H9 (cell line): ENCODE measurements around the gene SHROOM1. TPM values are rescaled to one million over a fixed set of nuclear protein-coding genes. Genes with fewer than 3 reads are reported as not detected.

Experiments used
- DNase-seq: peaks from one replicate; pipeline ENCODE4 v3.0.0-alpha.2; 2017
- H2AFZ ChIP-seq: one replicate; pipeline ENCODE4 v1.6.1; 2013; ENCODE audit warnings: mild to moderate bottlenecking, low read length, control low read depth, moderate library complexity
- H2AK5ac ChIP-seq: 2 replicates; pipeline ENCODE4 v1.6.1; 2013; ENCODE audit warnings: low read length, control low read depth, mixed read lengths; ENCODE audit not compliant: insufficient read length
- H2BK120ac ChIP-seq: one replicate; pipeline ENCODE4 v1.6.1; 2013; ENCODE audit warnings: low read depth, mild to moderate bottlenecking, low read length, control low read depth, inconsistent platforms; ENCODE audit not compliant: poor library complexity, severe bottlenecking
- H2BK12ac ChIP-seq: 2 replicates; pipeline ENCODE4 v1.6.1; 2013; ENCODE audit warnings: low read length, control low read depth, mixed read lengths, low read depth; ENCODE audit not compliant: insufficient read length
- H2BK15ac ChIP-seq: 2 replicates; pipeline ENCODE4 v1.6.1; 2013; ENCODE audit warnings: low read depth, low read length, control low read depth
- H2BK20ac ChIP-seq: one replicate; pipeline ENCODE4 v1.6.1; 2013; ENCODE audit warnings: low read depth, mild to moderate bottlenecking, low read length, control low read depth, inconsistent platforms; ENCODE audit not compliant: poor library complexity, severe bottlenecking
- H2BK5ac ChIP-seq: 2 replicates; pipeline ENCODE4 v1.6.1; 2013; ENCODE audit warnings: low read length, control low read depth, mixed read lengths; ENCODE audit not compliant: insufficient read length
- H3K14ac ChIP-seq: 2 replicates; pipeline ENCODE4 v1.6.1; 2013; ENCODE audit warnings: low read length, control low read depth; ENCODE audit not compliant: insufficient read depth
- H3K18ac ChIP-seq: 2 replicates; pipeline ENCODE4 v1.6.1; 2013; ENCODE audit warnings: low read depth, mild to moderate bottlenecking, mixed read lengths, low read length, control low read depth; ENCODE audit not compliant: insufficient read length
- H3K23ac ChIP-seq: 2 replicates; pipeline ENCODE4 v1.6.1; 2013; ENCODE audit warnings: low read length, control low read depth, mixed read lengths, low read depth; ENCODE audit not compliant: insufficient read length
- H3K23me2 ChIP-seq: 2 replicates; pipeline ENCODE4 v1.6.1; 2013; ENCODE audit warnings: low read depth, mild to moderate bottlenecking, mixed read lengths, low read length, control low read depth; ENCODE audit not compliant: insufficient read length, poor library complexity, severe bottlenecking
- H3K27ac ChIP-seq: 2 replicates; pipeline ENCODE4 v1.5.1; 2013; ENCODE audit warnings: low read length, control low read depth, mixed read lengths, low read depth; ENCODE audit not compliant: insufficient read length
- H3K27me3 ChIP-seq: 2 replicates; pipeline ENCODE4 v1.6.1; 2013; ENCODE audit warnings: low read length, control low read depth, inconsistent platforms; ENCODE audit not compliant: insufficient read depth
- H3K4ac ChIP-seq: 2 replicates; pipeline ENCODE4 v1.6.1; 2013; ENCODE audit warnings: low read depth, mild to moderate bottlenecking, control low read depth, inconsistent platforms, low read length, moderate library complexity
- H3K4me1 ChIP-seq: 2 replicates; pipeline ENCODE4 v1.6.1; 2013; ENCODE audit warnings: low read length, control low read depth, inconsistent platforms; ENCODE audit not compliant: insufficient read depth
- H3K4me2 ChIP-seq: 2 replicates; pipeline ENCODE4 v1.6.1; 2013; ENCODE audit warnings: low read length, control low read depth, mixed read lengths; ENCODE audit not compliant: insufficient read length, insufficient read depth
- H3K56ac ChIP-seq: 2 replicates; pipeline ENCODE4 v1.6.1; 2013; ENCODE audit warnings: low read depth, mild to moderate bottlenecking, mixed read lengths, low read length, control low read depth; ENCODE audit not compliant: insufficient read length
- H3K79me1 ChIP-seq: 2 replicates; pipeline ENCODE4 v1.6.1; 2013; ENCODE audit warnings: low read depth, mild to moderate bottlenecking, moderate library complexity, low read length, control low read depth, inconsistent platforms; ENCODE audit not compliant: insufficient read depth, poor library complexity, severe bottlenecking
- H3K79me2 ChIP-seq: 2 replicates; pipeline ENCODE4 v1.6.1; 2013; ENCODE audit warnings: low read length, control low read depth, inconsistent platforms; ENCODE audit not compliant: insufficient read depth
- H3K9ac ChIP-seq: 2 replicates; pipeline ENCODE4 v1.6.1; 2013; ENCODE audit warnings: low read length, control low read depth, mixed read lengths; ENCODE audit not compliant: insufficient read length; ENCODE audit errors: extremely low read depth
- H3K9me3 ChIP-seq: one replicate; pipeline ENCODE4 v1.6.1; 2013; ENCODE audit warnings: low read depth, low read length, inconsistent platforms; ENCODE audit not compliant: control insufficient read depth
- H3T11ph ChIP-seq: one replicate; pipeline ENCODE4 v1.6.1; 2013; ENCODE audit warnings: mild to moderate bottlenecking, low read length, control low read depth, inconsistent platforms
- H4K20me1 ChIP-seq: one replicate; pipeline ENCODE4 v1.6.1; 2013; ENCODE audit not compliant: control insufficient read depth, insufficient read length, insufficient read depth
- H4K5ac ChIP-seq: 2 replicates; pipeline ENCODE4 v1.6.1; 2013; ENCODE audit warnings: low read depth, mild to moderate bottlenecking, mixed read lengths, low read length, control low read depth; ENCODE audit not compliant: insufficient read length
- H4K8ac ChIP-seq: replicated peaks from 2 replicates; pipeline ENCODE4 v1.6.1; 2013; ENCODE audit warnings: low read length, control low read depth, mixed read lengths, low read depth; ENCODE audit not compliant: insufficient read length
- H4K91ac ChIP-seq: 2 replicates; pipeline ENCODE4 v1.6.1; 2013; ENCODE audit warnings: low read depth, mild to moderate bottlenecking, moderate library complexity, mixed read lengths, low read length, control low read depth; ENCODE audit not compliant: insufficient read length
- H3K27ac Mint-ChIP-seq, 3 experiments: 2 replicates in 2 of 3; 3 replicates in 1 of 3; pipeline ENCODE4 v1.8.0; 2020 to 2021; ENCODE audit warnings: mixed read lengths in 3 of 3, mild to moderate bottlenecking in 1 of 3, moderate library complexity in 1 of 3
- H3K27me3 Mint-ChIP-seq: 2 replicates; pipeline ENCODE4 v1.8.0; 2021; ENCODE audit warnings: low read depth, mild to moderate bottlenecking, moderate library complexity, mixed read lengths
- H3K36me3 Mint-ChIP-seq, 3 experiments: 2 replicates in 2 of 3; 3 replicates in 1 of 3; pipeline ENCODE4 v1.8.0; 2020 to 2021; ENCODE audit warnings: low read depth in 3 of 3, mixed read lengths in 3 of 3; ENCODE audit not compliant: insufficient read depth in 1 of 3
- H3K4me1 Mint-ChIP-seq, 2 experiments: 2 replicates each; pipeline ENCODE4 v1.8.0; 2020; ENCODE audit warnings: mixed read lengths in 2 of 2
- H3K4me3 Mint-ChIP-seq, 2 experiments: 2 replicates in 1 of 2; 3 replicates in 1 of 2; pipeline ENCODE4 v1.8.0; 2020 to 2021; ENCODE audit warnings: mild to moderate bottlenecking in 2 of 2, mixed read lengths in 2 of 2, moderate library complexity in 1 of 2
- H3K9me3 Mint-ChIP-seq, 2 experiments: 2 replicates in 1 of 2; 3 replicates in 1 of 2; pipeline ENCODE4 v1.8.0; 2020; ENCODE audit warnings: mild to moderate bottlenecking in 2 of 2, mixed read lengths in 2 of 2, moderate library complexity in 1 of 2
- WGBS: extraction: QIAGEN DNeasy Blood & Tissue Kit; methylation state at CpG from one replicate; pipeline ENCODE4 v1.1.7; 2013; ENCODE audit warnings: missing lambda C conversion rate, low lambda C conversion rate, mixed read lengths; ENCODE audit not compliant: insufficient read length; ENCODE audit errors: extremely low coverage; 5-methylcytosine and 5-hydroxymethylcytosine counted together
- total RNA-seq: library from RNA; stranded (reverse); gene quantifications from 2 replicates; pipeline ENCODE4 v1.2.1, GENCODE V29; 2021
- TF ChIP-seq, protein P1 (sequence below): fragments of 200-600 bp; sonication (generic); conservative IDR thresholded peaks from 3 replicates; pipeline ENCODE4 v1.8.0; 2021; ENCODE audit warnings: antibody characterized with exemption, mild to moderate bottlenecking

SHROOM1 gene
- total RNA-seq, 1 experiment from 2014 or later = 7.0 TPM

DNA sequence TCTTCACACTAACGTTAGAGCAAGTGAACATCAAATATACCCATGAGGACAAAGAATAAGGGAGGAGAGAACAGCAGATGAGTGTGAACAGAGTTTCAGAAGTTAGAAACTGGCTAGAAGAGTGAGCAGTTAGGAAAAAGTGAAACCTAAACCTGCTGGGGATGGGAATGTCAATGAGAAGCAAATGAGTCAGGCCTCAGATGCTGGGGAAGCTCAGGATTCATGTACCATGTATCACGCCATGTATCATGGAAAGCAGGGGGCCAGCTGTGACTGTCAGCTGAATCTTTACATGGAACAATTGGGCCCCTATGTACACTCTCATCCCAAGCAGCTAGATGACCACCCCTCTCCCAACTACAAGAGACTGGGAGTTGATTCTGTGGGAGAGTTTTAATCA lies 19.6 kb upstream of the SHROOM1 start:
- Mint-ChIP-seq H3K4me3 (no peak overlapping the region), H3K9me3 (no peaks in the 10 kb centered on the region), H3K36me3 (no peaks in the 10 kb centered on the region), H3K27ac (no peak overlapping the region), H3K27me3 (no peaks in the 10 kb centered on the region), H3K4me1 (peaks cover 3 to 8% of the 10 kb centered on the region in 2 experiments; a peak in 3 of 4 replicates)
- H2AK5ac ChIP-seq = no peak overlapping the region
- H4K5ac ChIP-seq = no peak overlapping the region
- no peaks in the 10 kb centered on the region for H3K79me1 ChIP-seq
- no peak overlapping the region for H3K18ac ChIP-seq
- H3K4me2 ChIP-seq = no peak overlapping the region
- TF ChIP-seq, protein P1, sequence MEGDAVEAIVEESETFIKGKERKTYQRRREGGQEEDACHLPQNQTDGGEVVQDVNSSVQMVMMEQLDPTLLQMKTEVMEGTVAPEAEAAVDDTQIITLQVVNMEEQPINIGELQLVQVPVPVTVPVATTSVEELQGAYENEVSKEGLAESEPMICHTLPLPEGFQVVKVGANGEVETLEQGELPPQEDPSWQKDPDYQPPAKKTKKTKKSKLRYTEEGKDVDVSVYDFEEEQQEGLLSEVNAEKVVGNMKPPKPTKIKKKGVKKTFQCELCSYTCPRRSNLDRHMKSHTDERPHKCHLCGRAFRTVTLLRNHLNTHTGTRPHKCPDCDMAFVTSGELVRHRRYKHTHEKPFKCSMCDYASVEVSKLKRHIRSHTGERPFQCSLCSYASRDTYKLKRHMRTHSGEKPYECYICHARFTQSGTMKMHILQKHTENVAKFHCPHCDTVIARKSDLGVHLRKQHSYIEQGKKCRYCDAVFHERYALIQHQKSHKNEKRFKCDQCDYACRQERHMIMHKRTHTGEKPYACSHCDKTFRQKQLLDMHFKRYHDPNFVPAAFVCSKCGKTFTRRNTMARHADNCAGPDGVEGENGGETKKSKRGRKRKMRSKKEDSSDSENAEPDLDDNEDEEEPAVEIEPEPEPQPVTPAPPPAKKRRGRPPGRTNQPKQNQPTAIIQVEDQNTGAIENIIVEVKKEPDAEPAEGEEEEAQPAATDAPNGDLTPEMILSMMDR = no peak
- no peak overlapping the region for H3K14ac ChIP-seq
- no peak overlapping the region for H2BK5ac ChIP-seq
- H2BK120ac ChIP-seq = no peak overlapping the region
- no peak overlapping the region for H3K23ac ChIP-seq
- H3K23me2 ChIP-seq = no peaks in the 10 kb centered on the region
- H3K4me1 ChIP-seq = no peaks in the 10 kb centered on the region
- no peak overlapping the region for H2BK20ac ChIP-seq
- H3K27ac ChIP-seq = no peak overlapping the region
- H4K91ac ChIP-seq = no peak overlapping the region
- no peaks in the 10 kb centered on the region for H4K20me1 ChIP-seq
- H2BK15ac ChIP-seq = no peak overlapping the region
- no peak overlapping the region for H4K8ac ChIP-seq
- no peak overlapping the region for H3T11ph ChIP-seq
- H3K79me2 ChIP-seq = no peaks in the 10 kb centered on the region
- H2AFZ ChIP-seq = no peak overlapping the region
- H3K9ac ChIP-seq = no peak overlapping the region
- WGBS = no CpG with 5 or more reads among the region's 2 CpGs
- no peak for DNase-seq
- no peak overlapping the region for H3K56ac ChIP-seq
- no peaks in the 10 kb centered on the region for H3K9me3 ChIP-seq
- H3K27me3 ChIP-seq = no peaks in the 10 kb centered on the region
- no peak overlapping the region for H3K4ac ChIP-seq
- no peak overlapping the region for H2BK12ac ChIP-seq
